GM23248 (cell line): ENCODE results near the gene SLC45A1. TPM values are rescaled to one million over a fixed set of nuclear protein-coding genes. Genes with fewer than 3 reads are reported as not detected.

Experiments used
- DNase-seq: peaks from one replicate; pipeline ENCODE4 v3.0.0-alpha.2; 2015
- H2AFZ ChIP-seq: fragments of 200-600 bp; sonication (generic); 2 replicates; pipeline ENCODE4 v1.6.1; 2016; ENCODE audit warnings: antibody characterized with exemption
- H3F3A ChIP-seq: fragments of 200-600 bp; sonication (generic); 2 replicates; pipeline ENCODE4 v1.6.1; 2016; ENCODE audit warnings: mild to moderate bottlenecking, antibody characterized with exemption, mixed run types; ENCODE audit not compliant: insufficient read depth
- H3K27ac ChIP-seq: fragments of 200-600 bp; sonication (generic); 2 replicates; pipeline ENCODE4 v1.5.1; 2016; ENCODE audit warnings: mild to moderate bottlenecking
- H3K27me3 ChIP-seq: fragments of 200-600 bp; sonication (generic); replicated peaks from 2 replicates; pipeline ENCODE4 v1.6.1; 2016; ENCODE audit warnings: mild to moderate bottlenecking; ENCODE audit not compliant: insufficient read depth
- H3K36me3 ChIP-seq: fragments of 200-600 bp; sonication (generic); 2 replicates; pipeline ENCODE4 v1.6.1; 2016; ENCODE audit warnings: low read depth, mild to moderate bottlenecking
- H3K4me1 ChIP-seq: fragments of 200-600 bp; sonication (generic); 2 replicates; pipeline ENCODE4 v1.6.1; 2016; ENCODE audit warnings: mild to moderate bottlenecking; ENCODE audit not compliant: insufficient read depth
- H3K4me2 ChIP-seq: fragments of 200-600 bp; sonication (generic); one replicate; pipeline ENCODE4 v1.6.1; 2016; ENCODE audit warnings: mild to moderate bottlenecking; ENCODE audit not compliant: unreplicated experiment
- H3K4me3 ChIP-seq: fragments of 200-600 bp; sonication (generic); 2 replicates; pipeline ENCODE4 v1.5.1; 2016; ENCODE audit warnings: mild to moderate bottlenecking
- H3K79me2 ChIP-seq: fragments of 200-600 bp; sonication (generic); 2 replicates; pipeline ENCODE4 v1.6.1; 2016; ENCODE audit warnings: mild to moderate bottlenecking; ENCODE audit not compliant: insufficient read depth
- H3K9ac ChIP-seq: fragments of 200-600 bp; sonication (generic); 2 replicates; pipeline ENCODE4 v1.6.1; 2016; ENCODE audit warnings: mild to moderate bottlenecking
- H3K9me2 ChIP-seq: fragments of 200-600 bp; sonication (generic); 2 replicates; pipeline ENCODE4 v1.6.1; 2016; ENCODE audit warnings: mixed run types, mild to moderate bottlenecking, moderate library complexity; ENCODE audit not compliant: insufficient read depth
- H3K9me3 ChIP-seq: fragments of 200-600 bp; sonication (generic); one replicate; pipeline ENCODE4 v1.6.1; 2017; ENCODE audit warnings: low read depth
- H4K20me1 ChIP-seq: fragments of 200-600 bp; sonication (generic); 2 replicates; pipeline ENCODE4 v1.6.0; 2016; ENCODE audit not compliant: insufficient read depth
- EZH2 ChIP-seq: fragments of 200-600 bp; sonication (generic); IDR thresholded peaks from 2 replicates; pipeline ENCODE4 v1.6.1; 2018; ENCODE audit warnings: antibody characterized with exemption, mild to moderate bottlenecking; ENCODE audit not compliant: insufficient read depth, poor library complexity, severe bottlenecking
- EZH2phosphoT487 ChIP-seq: fragments of 200-600 bp; sonication (generic); IDR thresholded peaks from 2 replicates; pipeline ENCODE4 v1.6.1; 2018; ENCODE audit warnings: antibody characterized with exemption, moderate library complexity, mild to moderate bottlenecking, low read depth; ENCODE audit not compliant: insufficient read depth
- WGBS, 2 experiments: methylation state at CpG; one replicate each; pipeline ENCODE4 v1.1.6; 2015 to 2017; ENCODE audit warnings: low lambda C conversion rate in 2 of 2, low coverage in 1 of 2; ENCODE audit errors: missing lambda C conversion rate in 2 of 2; 5-methylcytosine and 5-hydroxymethylcytosine counted together
- in situ Hi-C: fragments of 300-500 bp; cut with MboI; formaldehyde crosslinking; loops from 2 replicates; pipeline ENCODE4 v1.15.0; 2020
- polyA plus RNA-seq: library from polyadenylated mRNA; unstranded; fragments of >200 nt; fragmentation: Nextera tagmentation; extraction: Ambion mirVana; gene quantifications from 2 replicates; pipeline ENCODE4 v1.2.1, GENCODE V29; 2016
- total RNA-seq: library from RNA; depleted of rRNA; stranded (reverse); fragments of >200 nt; shearing (Covaris generic); gene quantifications from 2 replicates; pipeline ENCODE4 v1.2.3, GENCODE V29; 2014

Gene SLC45A1
- total and polyA plus RNA-seq, 2 experiments from 2014 or later, result 0.97 to 1.9 TPM

DNA sequence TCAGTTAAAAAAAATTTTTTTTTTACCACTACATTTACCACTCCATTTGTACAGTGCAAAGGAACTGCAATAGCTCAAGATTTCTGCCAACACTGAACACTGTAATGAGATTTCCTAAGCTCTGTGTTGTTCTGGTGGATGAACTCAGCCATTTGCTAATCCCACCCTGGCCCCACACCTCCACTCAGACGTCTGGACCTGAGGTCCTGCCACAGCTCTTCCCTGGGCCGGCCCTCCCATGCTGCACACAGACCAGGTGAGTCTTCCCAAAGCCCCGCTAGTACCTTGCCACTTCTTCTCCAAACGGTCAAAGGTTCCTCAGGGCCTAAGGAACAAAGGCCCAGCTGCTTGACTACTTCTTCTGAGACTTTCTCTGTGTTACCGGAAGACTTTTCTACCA, 56.4 kb downstream of the SLC45A1 start:
- Histone ChIP-seq H3F3A (peaks cover 36% of the 10 kb centered on the region), H3K9ac (peak overlapping the region; percentile 80), H3K4me2 (peak overlapping the region; percentile 77), H3K27ac (peak overlapping the region; percentile 95), H2AFZ (no peak overlapping the region), H3K9me2 (no peaks in the 10 kb centered on the region), H3K4me3 (peak overlapping the region; percentile 48; the same call in 1 of the 2 replicates), H4K20me1 (no peaks in the 10 kb centered on the region), H3K79me2 (peaks cover 88% of the 10 kb centered on the region), H3K4me1 (peaks cover 48% of the 10 kb centered on the region), H3K9me3 (no peaks in the 10 kb centered on the region), H3K27me3 (no peaks in the 10 kb centered on the region), H3K36me3 (0 out of 2 replicates have a peak, but pooled peaks cover 2% of the 10 kb centered on the region)
- TF ChIP-seq EZH2 (no peak), EZH2phosphoT487 (no peak)
- in situ Hi-C loops, result no loop called here
- no peak for DNase-seq
- 80 to 87% methylated on average over 5 of the region's 5 CpGs for WGBS, 2 experiments

DNA sequence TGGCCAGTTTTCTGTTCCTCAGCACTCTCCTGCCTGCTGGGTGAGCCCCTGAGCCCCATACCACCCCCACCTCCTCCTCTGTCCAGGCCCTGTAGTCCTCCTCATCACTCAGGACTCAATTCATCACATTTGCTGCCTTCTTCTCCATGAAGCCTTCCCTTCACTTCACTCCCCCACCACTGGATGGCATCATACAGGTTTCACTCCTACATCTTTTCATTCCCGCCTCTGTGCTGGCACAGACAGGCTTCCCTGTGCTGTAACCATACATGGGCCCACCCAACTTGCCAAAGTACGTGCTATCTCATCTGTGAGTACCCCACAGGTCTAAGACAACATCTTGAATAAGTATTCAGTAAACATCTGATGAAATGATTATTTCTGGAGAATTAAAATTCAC, 56.9 kb downstream of the SLC45A1 start:
- in situ Hi-C loops, result no loop called here
- 93 to 97% methylated on average over 2 of the region's 2 CpGs for WGBS, 2 experiments
- peak overlapping the region; percentile 77 for H3K4me2 ChIP-seq

GRCh38 chr1:8376358-8376840, 58.5 kb downstream of the SLC45A1 start:
- Histone ChIP-seq H3K9me2 (no peaks in the 10 kb centered on the region), H3K4me3 (no peak overlapping the region), H3F3A (peaks cover 36% of the 10 kb centered on the region), H3K27me3 (no peaks in the 10 kb centered on the region), H3K79me2 (peaks cover 88% of the 10 kb centered on the region), H3K4me1 (peaks cover 38% of the 10 kb centered on the region), H3K9me3 (no peaks in the 10 kb centered on the region), H4K20me1 (no peaks in the 10 kb centered on the region), H3K36me3 (0 out of 2 replicates have a peak, but pooled peaks cover 2% of the 10 kb centered on the region), H3K4me2 (no peak overlapping the region), H3K9ac (no peak overlapping the region), H2AFZ (no peak overlapping the region), H3K27ac (no peak overlapping the region)
- no peak for TF ChIP-seq EZH2
- TF ChIP-seq EZH2phosphoT487, result no peak
- no peak for DNase-seq
- WGBS, 2 experiments, result 82 to 86% methylated on average over 4 of the region's 4 CpGs
- in situ Hi-C loops, result no loop called here

More for the DNA sequence above, 56.9 kb downstream of the SLC45A1 start:
- Histone ChIP-seq H3K9ac (peak overlapping the region; percentile 80; the same call in 1 of the 2 replicates), H2AFZ (no peak overlapping the region), H3K4me3 (no peak overlapping the region), H4K20me1 (no peaks in the 10 kb centered on the region), H3F3A (peaks cover 36% of the 10 kb centered on the region), H3K9me3 (no peaks in the 10 kb centered on the region), H3K79me2 (peaks cover 88% of the 10 kb centered on the region), H3K36me3 (0 out of 2 replicates have a peak, but pooled peaks cover 2% of the 10 kb centered on the region), H3K9me2 (no peaks in the 10 kb centered on the region), H3K27ac (peak overlapping the region; percentile 95), H3K4me1 (peaks cover 48% of the 10 kb centered on the region), H3K27me3 (no peaks in the 10 kb centered on the region)
- peak; percentile 71 for DNase-seq
- TF ChIP-seq EZH2phosphoT487 (no peak), EZH2 (no peak)

DNA sequence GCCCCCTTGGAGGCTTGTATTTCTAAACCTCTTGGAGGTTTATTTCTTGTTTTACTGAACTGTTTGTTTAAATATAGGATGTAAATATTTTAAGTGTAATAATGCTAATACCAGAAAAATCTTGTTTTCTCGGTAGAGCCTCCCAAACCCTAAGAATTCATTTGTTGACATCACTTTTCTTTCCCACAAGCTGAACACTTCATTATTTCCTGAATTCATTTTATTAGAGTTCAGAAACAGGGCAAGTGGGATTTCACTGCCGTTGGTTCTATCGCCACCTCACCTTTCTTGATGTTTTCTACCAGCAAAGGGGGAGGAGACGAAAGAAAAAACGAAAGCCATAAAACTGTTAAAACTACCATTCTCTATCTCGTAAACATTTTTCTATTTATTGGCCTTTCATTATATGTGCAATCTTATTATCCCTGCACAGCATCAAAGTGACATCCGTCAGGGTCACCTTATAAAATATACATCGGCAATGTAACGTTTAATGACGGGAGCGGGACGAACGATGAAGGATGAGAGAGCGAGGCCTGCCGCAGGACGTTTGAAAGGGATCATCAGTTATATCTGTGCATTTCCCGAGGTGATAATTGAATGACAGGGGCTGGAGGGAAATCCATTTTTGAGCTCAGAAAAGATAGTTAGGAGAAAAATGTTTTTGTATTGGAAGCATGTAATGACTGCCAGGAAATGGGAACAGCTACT, 59.5 kb downstream of the SLC45A1 start:
- no peaks in the 10 kb centered on the region for H4K20me1 ChIP-seq
- in situ Hi-C loops, result no loop called here
- 0 out of 2 replicates have a peak, but pooled peaks cover 2% of the 10 kb centered on the region for H3K36me3 ChIP-seq
- H3K4me1 ChIP-seq, result peaks cover 28% of the 10 kb centered on the region
- H3K4me3 ChIP-seq, result no peak overlapping the region
- no peaks in the 10 kb centered on the region for H3K9me2 ChIP-seq
- peaks cover 29% of the 10 kb centered on the region for H3F3A ChIP-seq
- 91 to 94% methylated on average over 17 of the region's 17 CpGs for WGBS, 2 experiments
- no peak overlapping the region for H2AFZ ChIP-seq
- no peaks in the 10 kb centered on the region for H3K27me3 ChIP-seq
- no peak overlapping the region for H3K27ac ChIP-seq
- H3K9ac ChIP-seq, result no peak overlapping the region
- no peaks in the 10 kb centered on the region for H3K9me3 ChIP-seq
- peaks cover 88% of the 10 kb centered on the region for H3K79me2 ChIP-seq
- no peak overlapping the region for H3K4me2 ChIP-seq
- DNase-seq, result no peak
- TF ChIP-seq EZH2, result no peak
